Mesendoderm (in vitro differentiated cells): ENCODE data around the gene PIGX. TPM values are rescaled to one million over a fixed set of nuclear protein-coding genes. Genes with fewer than 3 reads are reported as not detected.

Experiments
- DNase-seq: peaks from one replicate; pipeline ENCODE4 v3.0.0; 2013
- H2AK5ac ChIP-seq: 2 replicates; pipeline ENCODE4 v1.6.1; 2013; ENCODE audit warnings: low read length, inconsistent platforms
- H2BK120ac ChIP-seq: 2 replicates; pipeline ENCODE4 v1.6.1; 2013; ENCODE audit warnings: low read depth, mild to moderate bottlenecking, low read length, moderate library complexity, mixed read lengths
- H2BK15ac ChIP-seq: replicated peaks from 2 replicates; pipeline ENCODE4 v1.6.1; 2013; ENCODE audit warnings: low read depth, mild to moderate bottlenecking, moderate library complexity
- H2BK5ac ChIP-seq: 2 replicates; pipeline ENCODE4 v1.6.1; 2013; ENCODE audit warnings: low read length, inconsistent platforms
- H3K18ac ChIP-seq: 2 replicates; pipeline ENCODE4 v1.6.1; 2013; ENCODE audit warnings: mild to moderate bottlenecking, low read length, mixed read lengths
- H3K23ac ChIP-seq: one replicate; pipeline ENCODE4 v1.6.1; 2013; ENCODE audit warnings: low read length
- H3K27ac ChIP-seq: 2 replicates; pipeline ENCODE4 v1.5.1; 2013; ENCODE audit warnings: low read depth, mild to moderate bottlenecking, inconsistent platforms, low read length, moderate library complexity
- H3K27me3 ChIP-seq: 2 replicates; pipeline ENCODE4 v1.6.1; 2013; ENCODE audit warnings: low read length, control low read depth, mild to moderate bottlenecking, inconsistent platforms; ENCODE audit not compliant: insufficient read depth, poor library complexity
- H3K36me3 ChIP-seq: 2 replicates; pipeline ENCODE4 v1.6.1; 2013; ENCODE audit warnings: low read length, inconsistent platforms; ENCODE audit not compliant: control insufficient read depth, insufficient read depth
- H3K4ac ChIP-seq: one replicate; pipeline ENCODE4 v1.6.1; 2013; ENCODE audit warnings: low read depth, mild to moderate bottlenecking, low read length, moderate library complexity
- H3K4me1 ChIP-seq: 2 replicates; pipeline ENCODE4 v1.6.1; 2013; ENCODE audit warnings: low read depth, low read length, inconsistent platforms; ENCODE audit not compliant: control insufficient read depth
- H3K4me2 ChIP-seq: 2 replicates; pipeline ENCODE4 v1.6.1; 2013; ENCODE audit warnings: low read length
- H3K4me3 ChIP-seq: 2 replicates; pipeline ENCODE4 v1.5.1; 2013; ENCODE audit warnings: mild to moderate bottlenecking, low read length
- H3K56ac ChIP-seq: one replicate; pipeline ENCODE4 v1.6.1; 2013; ENCODE audit warnings: low read length
- H3K79me1 ChIP-seq: 2 replicates; pipeline ENCODE4 v1.6.1; 2013; ENCODE audit warnings: low read length, inconsistent platforms
- H3K79me2 ChIP-seq: 2 replicates; pipeline ENCODE4 v1.6.1; 2013; ENCODE audit warnings: mild to moderate bottlenecking, low read length; ENCODE audit not compliant: control insufficient read depth, insufficient read depth
- H3K9ac ChIP-seq: 2 replicates; pipeline ENCODE4 v1.6.1; 2013; ENCODE audit warnings: low read length, inconsistent platforms
- H4K5ac ChIP-seq: one replicate; pipeline ENCODE4 v1.6.1; 2013; ENCODE audit warnings: low read length
- H4K8ac ChIP-seq: one replicate; pipeline ENCODE4 v1.6.1; 2013; ENCODE audit warnings: low read depth, mild to moderate bottlenecking, control low read depth, low read length, moderate library complexity
- WGBS: extraction: QIAGEN DNeasy Blood & Tissue Kit; methylation state at CpG from one replicate; pipeline ENCODE4 v1.1.7; 2013; ENCODE audit warnings: low lambda C conversion rate, missing lambda C conversion rate; ENCODE audit not compliant: insufficient coverage; ENCODE audit errors: extremely low coverage; 5-methylcytosine and 5-hydroxymethylcytosine counted together
- polyA plus RNA-seq, 2 experiments: library from polyadenylated mRNA; stranded (reverse); fragments of 200-250 nt; gene quantifications; one replicate each; pipeline ENCODE4 v1.2.3, GENCODE V29; 2013

PIGX gene
- 9.4 TPM for polyA plus RNA-seq (2013, experiment 1 of 2)
- 10.0 TPM for polyA plus RNA-seq (2013, experiment 2 of 2)

- Histone ChIP-seq H3K79me2 (no peaks in the 10 kb centered on the region), H3K56ac (peak within 1 kb of the TSS; percentile 93), H4K5ac (no peak within 1 kb of the TSS), H3K9ac (peak within 1 kb of the TSS; percentile 62), H2AK5ac (no peak within 1 kb of the TSS), H3K4me2 (peak within 1 kb of the TSS; percentile 37), H2BK120ac (no peak within 1 kb of the TSS), H3K4me3 (peak within 1 kb of the TSS; percentile 75), H4K8ac (no peak within 1 kb of the TSS), H3K4me1 (no peaks in the 10 kb centered on the region), H2BK5ac (no peak within 1 kb of the TSS), H3K27me3 (no peaks in the 10 kb centered on the region), H3K27ac (peak within 1 kb of the TSS; percentile 7), H3K79me1 (no peaks in the 10 kb centered on the region), H3K36me3 (no peaks in the 10 kb centered on the region), H3K4ac (peak within 1 kb of the TSS; percentile 86), H2BK15ac (no peak within 1 kb of the TSS), H3K18ac (peak within 1 kb of the TSS; percentile 95), H3K23ac (no peak within 1 kb of the TSS)
- WGBS: no CpG with 5 or more reads among the region's 68 CpGs
- peak; percentile 66 for DNase-seq
These were observed at the start of gene PIGX, which contains the start of gene CEP19 for GRCh38 chr3:196711838-196712513. Gene PIGX, plus strand, starts transcription at chr3:196712377. Gene CEP19, minus strand, starts transcription at chr3:196712250. Its CDS starts 3,593 bp downstream, at chr3:196708657.

- H3K23ac ChIP-seq: no peak overlapping the region
- no peaks in the 10 kb centered on the region for H3K79me2 ChIP-seq
- no peak overlapping the region for H2BK120ac ChIP-seq
- H3K27me3 ChIP-seq: no peaks in the 10 kb centered on the region
- no peak overlapping the region for H3K4me2 ChIP-seq
- H4K5ac ChIP-seq: no peak overlapping the region
- H2BK15ac ChIP-seq: no peak overlapping the region
- peaks cover 4% of the 10 kb centered on the region for H3K4me1 ChIP-seq
- no peak overlapping the region for H2AK5ac ChIP-seq
- no peaks in the 10 kb centered on the region for H3K79me1 ChIP-seq
- no peak overlapping the region for H2BK5ac ChIP-seq
- DNase-seq: no peak
- no peak overlapping the region for H3K56ac ChIP-seq
- H3K9ac ChIP-seq: no peak overlapping the region
- no peak overlapping the region for H3K4ac ChIP-seq
- no peak overlapping the region for H3K27ac ChIP-seq
- H3K4me3 ChIP-seq: no peak overlapping the region
- no peak overlapping the region for H4K8ac ChIP-seq
- H3K18ac ChIP-seq: no peak overlapping the region
- no peaks in the 10 kb centered on the region for H3K36me3 ChIP-seq
- WGBS: no CpG with 5 or more reads among the region's 15 CpGs
These were observed 49.2 kb upstream of the PIGX start for GRCh38 chr3:196662711-196663571.

- H4K8ac ChIP-seq: no peak overlapping the region
- H3K27ac ChIP-seq: peak overlapping the region; percentile 40
- H2BK15ac ChIP-seq: no peak overlapping the region
- no peak overlapping the region for H3K9ac ChIP-seq
- no peak overlapping the region for H2AK5ac ChIP-seq
- H3K4me1 ChIP-seq: peaks cover 4% of the 10 kb centered on the region
- H2BK120ac ChIP-seq: no peak overlapping the region
- peak overlapping the region; percentile 2 for H3K56ac ChIP-seq
- no peak overlapping the region for H3K4ac ChIP-seq
- no peak overlapping the region for H3K4me3 ChIP-seq
- no peaks in the 10 kb centered on the region for H3K36me3 ChIP-seq
- DNase-seq: peak; percentile 93
- no peaks in the 10 kb centered on the region for H3K79me1 ChIP-seq
- no peak overlapping the region for H3K23ac ChIP-seq
- H3K4me2 ChIP-seq: no peak overlapping the region
- H3K18ac ChIP-seq: no peak overlapping the region
- no peaks in the 10 kb centered on the region for H3K27me3 ChIP-seq
- no CpG with 5 or more reads among the region's 23 CpGs for WGBS
- H2BK5ac ChIP-seq: no peak overlapping the region
- H3K79me2 ChIP-seq: no peaks in the 10 kb centered on the region
- no peak overlapping the region for H4K5ac ChIP-seq
These were observed 45.9 kb upstream of the PIGX start for GRCh38 chr3:196666001-196666867.

- Histone ChIP-seq H3K4me1 (peaks cover 4% of the 10 kb centered on the region), H3K4me3 (no peak overlapping the region), H3K4me2 (no peak overlapping the region), H3K36me3 (no peaks in the 10 kb centered on the region), H4K5ac (no peak overlapping the region), H3K56ac (no peak overlapping the region), H2BK120ac (no peak overlapping the region), H2BK5ac (no peak overlapping the region), H4K8ac (no peak overlapping the region), H2BK15ac (no peak overlapping the region), H3K4ac (no peak overlapping the region), H3K23ac (no peak overlapping the region), H3K27ac (no peak overlapping the region), H3K18ac (no peak overlapping the region), H3K79me1 (no peaks in the 10 kb centered on the region), H3K9ac (no peak overlapping the region), H2AK5ac (no peak overlapping the region), H3K79me2 (no peaks in the 10 kb centered on the region), H3K27me3 (no peaks in the 10 kb centered on the region)
- DNase-seq: no peak
- WGBS: no CpG with 5 or more reads among the region's 14 CpGs
These were observed 44.9 kb upstream of the PIGX start for GRCh38 chr3:196667056-196667825.

- Histone ChIP-seq H3K4me3 (no peak overlapping the region), H3K4me1 (peaks cover 2% of the 10 kb centered on the region), H4K5ac (no peak overlapping the region), H3K9ac (no peak overlapping the region), H3K56ac (no peak overlapping the region), H3K79me2 (no peaks in the 10 kb centered on the region), H3K18ac (no peak overlapping the region), H3K4me2 (no peak overlapping the region), H3K27me3 (no peaks in the 10 kb centered on the region), H3K4ac (no peak overlapping the region), H2BK120ac (no peak overlapping the region), H3K23ac (no peak overlapping the region), H3K27ac (no peak overlapping the region), H3K36me3 (no peaks in the 10 kb centered on the region), H2AK5ac (no peak overlapping the region), H3K79me1 (no peaks in the 10 kb centered on the region), H4K8ac (no peak overlapping the region), H2BK15ac (no peak overlapping the region), H2BK5ac (no peak overlapping the region)
- no CpG with 5 or more reads among the region's 6 CpGs for WGBS
- DNase-seq: no peak
These were observed 41.8 kb upstream of the PIGX start for GRCh38 chr3:196670339-196670738.
